Neural progenitor cell (in vitro differentiated cells): Measurements from ENCODE around the gene DEPDC1.

ENCODE experiments used
- CTCF ChIP-seq: fragments of 200-600 bp; sonication (generic); IDR thresholded peaks from 2 replicates; pipeline ENCODE4 v1.5.1; 2017; ENCODE audit warnings: antibody characterized with exemption, mild to moderate bottlenecking
- EZH2 ChIP-seq: fragments of 200-600 bp; sonication (generic); IDR thresholded peaks from 2 replicates; pipeline ENCODE4 v1.6.1; 2017; ENCODE audit warnings: antibody characterized with exemption, mild to moderate bottlenecking, moderate library complexity

- TF ChIP-seq CTCF = no peak
- no peak for TF ChIP-seq EZH2
These were observed 11.4 kb downstream of the DEPDC1 start for GRCh38 chr1:68485431-68486022.
